ENCODE data around the gene TUBA8. TPM values are rescaled to one million over a fixed set of nuclear protein-coding genes. Genes with fewer than 3 reads are reported as not detected.
"Not testable (repeated sequence)": the region's sequence is repeated elsewhere in the genome, so short reads cannot be mapped to it uniquely, and the experiment has no call there.

TUBA8 gene
- total RNA-seq, 1 experiment from 2014 or later, result 2.6 TPM

DNA sequence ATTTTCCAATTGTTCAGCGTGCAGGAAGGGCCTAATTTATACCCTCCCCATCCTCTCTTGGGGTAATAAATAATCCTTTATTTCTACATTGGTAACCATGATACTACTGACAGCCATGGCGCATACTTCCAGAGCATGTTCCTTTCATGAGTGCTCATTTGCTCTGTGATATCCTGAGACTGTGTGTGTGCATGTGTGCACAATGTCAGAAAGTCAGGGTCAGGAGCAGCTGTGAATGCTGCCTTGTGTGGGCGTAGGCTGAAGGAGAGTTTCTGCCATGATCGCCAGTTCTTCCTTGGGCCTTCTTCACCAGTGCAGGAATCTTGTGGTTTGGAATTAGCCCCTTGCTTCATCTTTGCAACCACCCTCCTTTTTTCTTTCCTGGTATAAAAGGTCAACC lies 10.2 kb downstream of the TUBA8 start:
- BruUV-seq (replicated peaks), result no TSS peak
- H3K27ac Mint-ChIP-seq (ENCODE audit: unreplicated experiment), result no peak overlapping the region
- no peak for DNase-seq
- no peaks in the 10 kb centered on the region for H3K27me3 Mint-ChIP-seq (ENCODE audit: unreplicated experiment)
- CTCF ChIA-PET, result no interaction called here
- H3K4me1 Mint-ChIP-seq (ENCODE audit: low read depth, unreplicated experiment), result no peaks in the 10 kb centered on the region
- TF ChIP-seq, protein P1, sequence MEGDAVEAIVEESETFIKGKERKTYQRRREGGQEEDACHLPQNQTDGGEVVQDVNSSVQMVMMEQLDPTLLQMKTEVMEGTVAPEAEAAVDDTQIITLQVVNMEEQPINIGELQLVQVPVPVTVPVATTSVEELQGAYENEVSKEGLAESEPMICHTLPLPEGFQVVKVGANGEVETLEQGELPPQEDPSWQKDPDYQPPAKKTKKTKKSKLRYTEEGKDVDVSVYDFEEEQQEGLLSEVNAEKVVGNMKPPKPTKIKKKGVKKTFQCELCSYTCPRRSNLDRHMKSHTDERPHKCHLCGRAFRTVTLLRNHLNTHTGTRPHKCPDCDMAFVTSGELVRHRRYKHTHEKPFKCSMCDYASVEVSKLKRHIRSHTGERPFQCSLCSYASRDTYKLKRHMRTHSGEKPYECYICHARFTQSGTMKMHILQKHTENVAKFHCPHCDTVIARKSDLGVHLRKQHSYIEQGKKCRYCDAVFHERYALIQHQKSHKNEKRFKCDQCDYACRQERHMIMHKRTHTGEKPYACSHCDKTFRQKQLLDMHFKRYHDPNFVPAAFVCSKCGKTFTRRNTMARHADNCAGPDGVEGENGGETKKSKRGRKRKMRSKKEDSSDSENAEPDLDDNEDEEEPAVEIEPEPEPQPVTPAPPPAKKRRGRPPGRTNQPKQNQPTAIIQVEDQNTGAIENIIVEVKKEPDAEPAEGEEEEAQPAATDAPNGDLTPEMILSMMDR (IDR thresholded peaks at IDR 0.05; ENCODE audit: unreplicated experiment), result no peak
- H3K36me3 Mint-ChIP-seq (ENCODE audit: insufficient read depth, unreplicated experiment), result no peaks in the 10 kb centered on the region
- intact Hi-C loops (cut with micrococcal nuclease; ENCODE audit: unreplicated experiment), result no loop called here
- H3K9me3 Mint-ChIP-seq (ENCODE audit: low read depth, unreplicated experiment), result no peaks in the 10 kb centered on the region
- H3K4me3 Mint-ChIP-seq (ENCODE audit: low read depth, unreplicated experiment), result no peak overlapping the region

DNA sequence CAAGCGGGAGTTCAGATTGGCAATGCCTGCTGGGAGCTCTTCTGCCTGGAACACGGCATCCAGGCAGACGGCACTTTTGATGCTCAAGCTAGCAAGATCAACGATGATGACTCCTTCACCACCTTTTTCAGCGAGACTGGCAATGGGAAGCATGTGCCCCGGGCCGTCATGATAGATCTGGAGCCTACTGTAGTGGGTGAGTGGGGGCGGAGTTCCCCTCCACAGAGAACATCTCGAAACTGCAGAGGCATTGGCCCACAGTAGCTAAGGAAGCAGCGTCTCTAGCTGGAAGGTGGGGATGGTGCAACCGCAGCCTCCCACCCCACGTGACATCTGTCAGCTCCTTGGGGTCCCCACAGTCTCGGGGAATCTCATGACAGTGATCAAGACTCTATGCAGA lies 10.9 kb downstream of the TUBA8 start:
- no peaks in the 10 kb centered on the region for H3K27me3 Mint-ChIP-seq (ENCODE audit: unreplicated experiment)
- no peak overlapping the region for H3K4me3 Mint-ChIP-seq (ENCODE audit: low read depth, unreplicated experiment)
- H3K27ac Mint-ChIP-seq (ENCODE audit: unreplicated experiment), result no peak overlapping the region
- H3K36me3 Mint-ChIP-seq (ENCODE audit: insufficient read depth, unreplicated experiment), result no peaks in the 10 kb centered on the region
- intact Hi-C loops (cut with micrococcal nuclease; ENCODE audit: unreplicated experiment), result no loop called here
- H3K9me3 Mint-ChIP-seq (ENCODE audit: low read depth, unreplicated experiment), result no peaks in the 10 kb centered on the region
- no TSS peak for BruUV-seq (replicated peaks)
- no peaks in the 10 kb centered on the region for H3K4me1 Mint-ChIP-seq (ENCODE audit: low read depth, unreplicated experiment)
- CTCF ChIA-PET, result no interaction called here
- TF ChIP-seq, protein P1 (IDR thresholded peaks at IDR 0.05; ENCODE audit: unreplicated experiment), result no peak
- DNase-seq, result no peak

DNA sequence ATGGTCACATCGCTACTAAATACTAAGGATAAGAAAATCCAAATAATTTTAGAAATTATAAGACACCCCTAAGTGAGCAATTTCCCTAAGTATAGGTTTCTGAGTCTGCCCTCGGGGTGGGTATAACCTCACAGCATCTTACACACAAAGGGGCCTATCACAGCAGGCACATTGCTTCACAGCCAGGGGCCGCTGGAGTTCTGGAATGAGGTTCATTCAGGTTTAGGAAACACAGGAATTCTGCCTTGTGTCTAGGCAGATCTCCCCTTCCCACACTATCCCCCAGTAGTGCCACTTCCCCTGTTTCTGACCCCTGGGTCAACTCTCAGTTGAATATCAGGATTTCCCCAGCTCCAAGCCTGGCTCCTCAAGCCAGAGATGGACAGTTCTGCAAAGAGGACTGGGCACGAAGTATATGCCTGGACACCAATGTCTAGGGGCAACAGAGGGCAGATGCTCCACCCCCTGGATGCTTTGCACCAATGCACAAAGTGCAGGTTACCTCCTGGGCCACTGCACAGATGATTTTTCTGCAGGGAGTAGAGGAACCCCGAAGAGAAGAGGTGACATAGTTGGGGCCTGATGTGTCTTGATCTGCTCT lies 11.4 kb downstream of the TUBA8 start:
- Mint-ChIP-seq H3K36me3 (ENCODE audit: insufficient read depth, unreplicated experiment) (no peaks in the 10 kb centered on the region), H3K27me3 (ENCODE audit: unreplicated experiment) (no peaks in the 10 kb centered on the region), H3K4me3 (ENCODE audit: low read depth, unreplicated experiment) (no peak overlapping the region), H3K27ac (ENCODE audit: unreplicated experiment) (no peak overlapping the region), H3K9me3 (ENCODE audit: low read depth, unreplicated experiment) (no peaks in the 10 kb centered on the region), H3K4me1 (ENCODE audit: low read depth, unreplicated experiment) (no peaks in the 10 kb centered on the region)
- CTCF ChIA-PET, result no interaction called here
- DNase-seq, result no peak
- no TSS peak for BruUV-seq (replicated peaks)
- TF ChIP-seq, protein P1 (IDR thresholded peaks at IDR 0.05; ENCODE audit: unreplicated experiment), result no peak
- intact Hi-C loops (cut with micrococcal nuclease; ENCODE audit: unreplicated experiment), result no loop called here

DNA sequence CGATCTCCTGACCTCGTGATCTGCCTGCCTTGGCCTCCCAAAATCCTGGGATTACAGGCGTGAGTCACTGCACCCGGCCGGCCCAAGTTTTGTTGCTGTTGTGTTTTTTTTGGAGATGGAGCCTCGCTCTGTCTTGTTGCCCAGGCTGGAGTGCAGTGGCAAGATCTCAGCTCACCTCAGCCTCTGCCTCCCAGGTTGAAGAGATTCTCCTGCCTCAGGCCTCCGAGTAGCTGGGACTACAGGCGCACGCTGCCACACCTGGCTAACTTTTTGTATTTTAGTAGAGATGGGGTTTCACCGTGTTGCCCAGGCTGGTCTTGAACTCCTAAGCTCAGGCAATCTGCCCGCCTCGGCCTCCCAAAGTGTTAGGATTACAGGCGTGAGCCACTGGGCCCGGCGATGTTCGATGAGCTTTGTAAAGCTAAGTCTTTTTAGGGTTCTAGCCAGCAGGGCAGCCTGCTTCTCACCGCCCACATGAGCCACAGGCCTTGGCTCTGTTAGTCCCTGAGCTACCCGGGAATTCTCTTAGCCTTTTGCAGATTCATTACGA lies 12.9 kb downstream of the TUBA8 start:
- H3K4me1 Mint-ChIP-seq (ENCODE audit: low read depth, unreplicated experiment); H3K27ac Mint-ChIP-seq (ENCODE audit: unreplicated experiment); H3K9me3 Mint-ChIP-seq (ENCODE audit: low read depth, unreplicated experiment); H3K27me3 Mint-ChIP-seq (ENCODE audit: unreplicated experiment); H3K4me3 Mint-ChIP-seq (ENCODE audit: low read depth, unreplicated experiment); intact Hi-C loops (cut with micrococcal nuclease; ENCODE audit: unreplicated experiment); CTCF ChIA-PET; BruUV-seq (replicated peaks); DNase-seq; H3K36me3 Mint-ChIP-seq (ENCODE audit: insufficient read depth, unreplicated experiment): not testable (repeated sequence)

DNA sequence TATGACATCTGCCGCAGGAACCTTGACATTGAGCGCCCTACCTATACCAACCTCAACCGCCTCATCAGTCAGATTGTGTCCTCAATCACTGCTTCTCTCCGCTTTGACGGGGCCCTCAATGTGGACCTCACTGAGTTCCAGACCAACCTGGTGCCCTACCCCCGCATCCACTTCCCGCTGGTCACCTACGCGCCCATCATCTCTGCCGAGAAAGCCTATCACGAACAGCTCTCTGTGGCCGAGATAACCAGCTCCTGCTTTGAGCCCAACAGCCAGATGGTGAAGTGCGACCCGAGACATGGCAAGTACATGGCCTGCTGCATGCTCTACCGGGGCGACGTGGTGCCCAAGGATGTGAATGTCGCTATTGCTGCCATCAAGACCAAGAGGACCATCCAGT lies 16.0 kb downstream of the TUBA8 start:
- no peak overlapping the region for H3K27ac Mint-ChIP-seq (ENCODE audit: unreplicated experiment)
- no peaks in the 10 kb centered on the region for H3K4me1 Mint-ChIP-seq (ENCODE audit: low read depth, unreplicated experiment)
- CTCF ChIA-PET, result interaction anchor here (0.7 kb wide), 1 partner anchor 8 kb away, joined by 3 read pairs; no protein-coding TSS in a partner anchor
- no peak overlapping the region for H3K4me3 Mint-ChIP-seq (ENCODE audit: low read depth, unreplicated experiment)
- no TSS peak for BruUV-seq (replicated peaks)
- TF ChIP-seq, protein P1 (IDR thresholded peaks at IDR 0.05; ENCODE audit: unreplicated experiment), result no peak
- intact Hi-C loops (cut with micrococcal nuclease; ENCODE audit: unreplicated experiment), result no loop called here
- H3K36me3 Mint-ChIP-seq (ENCODE audit: insufficient read depth, unreplicated experiment), result no peaks in the 10 kb centered on the region
- no peak for DNase-seq
- H3K9me3 Mint-ChIP-seq (ENCODE audit: low read depth, unreplicated experiment), result no peaks in the 10 kb centered on the region
- H3K27me3 Mint-ChIP-seq (ENCODE audit: unreplicated experiment), result no peaks in the 10 kb centered on the region

Measured in Calu3 (cell line).